Urothelium cell line (cell line): ENCODE measurements around the gene ANKRD17.
A peak's percentile ranks its signal among the peaks of the same experiment; 100 is the strongest.
"Not testable (repeated sequence)": the region's sequence is repeated elsewhere in the genome, so short reads cannot be mapped to it uniquely, and the experiment has no call there.

Source experiments
- DNase-seq: peaks from one replicate; pipeline ENCODE4 v3.0.0; 2011; ENCODE audit warnings: low spot score, mixed read lengths
- FAIRE-seq: peaks from 2 replicates; lab custom pipeline; 2011; peaks lifted over from hg19 to GRCh38; lab: Jason Lieb, UNC

Gene ANKRD17

DNA sequence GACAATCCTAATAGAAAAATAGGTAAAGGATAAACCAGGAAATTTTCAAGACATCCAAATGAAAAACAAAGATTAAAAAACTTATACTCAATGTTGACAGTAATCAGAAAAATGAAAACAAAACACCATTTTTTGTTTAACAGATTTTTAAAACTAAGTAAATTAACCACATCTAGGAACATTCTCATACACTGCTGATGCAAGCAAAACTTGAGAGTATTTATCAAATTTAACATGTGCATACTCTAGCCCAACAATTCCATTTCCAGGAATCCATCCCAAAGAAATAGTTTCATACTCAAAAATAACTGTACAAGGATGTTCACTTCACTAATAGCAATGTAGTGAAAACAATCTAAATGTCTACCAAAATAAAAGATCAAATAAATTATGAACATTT, 11.5 kb downstream of the ANKRD17 start:
- FAIRE-seq (no peak), DNase-seq (no peak)

- FAIRE-seq, result no peak
Measured at GRCh38 chr4:73245955-73246354, 12.6 kb downstream of the ANKRD17 start.

DNA sequence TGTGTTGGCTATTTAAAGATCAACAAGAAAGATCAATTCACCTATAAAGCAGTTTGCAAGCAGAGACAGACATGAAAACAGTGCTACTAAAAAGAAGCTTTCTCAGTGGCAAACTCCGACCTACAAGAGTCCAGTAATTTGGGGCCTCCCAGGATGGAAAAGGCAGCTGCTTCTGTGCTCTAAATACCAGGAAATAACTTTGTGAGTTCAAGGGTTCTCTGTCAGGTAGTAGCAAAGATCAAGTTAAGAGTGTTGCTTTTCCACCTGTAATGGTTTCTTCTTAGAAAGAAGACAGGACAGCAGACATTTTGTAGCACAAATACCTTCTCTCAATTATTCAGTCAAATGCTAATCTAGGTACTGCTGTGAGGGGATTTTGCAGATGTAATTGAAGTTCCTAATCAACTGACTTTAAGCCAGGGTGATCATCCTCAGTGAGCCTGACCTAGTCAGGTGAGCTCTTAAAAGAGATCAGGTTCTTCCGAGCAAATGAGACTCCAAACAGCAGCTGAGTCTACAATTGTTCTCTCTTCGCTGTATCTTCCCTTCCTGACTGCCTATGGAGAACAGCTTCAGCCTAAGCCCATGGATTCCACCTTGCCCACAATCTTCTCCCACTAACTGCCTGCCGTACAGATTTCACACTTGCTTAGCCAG, 13.5 kb downstream of the ANKRD17 start:
- FAIRE-seq (no peak), DNase-seq (no peak)

More at GRCh38 chr4:73245955-73246354, 12.6 kb downstream of the ANKRD17 start:
- DNase-seq, result no peak

DNA sequence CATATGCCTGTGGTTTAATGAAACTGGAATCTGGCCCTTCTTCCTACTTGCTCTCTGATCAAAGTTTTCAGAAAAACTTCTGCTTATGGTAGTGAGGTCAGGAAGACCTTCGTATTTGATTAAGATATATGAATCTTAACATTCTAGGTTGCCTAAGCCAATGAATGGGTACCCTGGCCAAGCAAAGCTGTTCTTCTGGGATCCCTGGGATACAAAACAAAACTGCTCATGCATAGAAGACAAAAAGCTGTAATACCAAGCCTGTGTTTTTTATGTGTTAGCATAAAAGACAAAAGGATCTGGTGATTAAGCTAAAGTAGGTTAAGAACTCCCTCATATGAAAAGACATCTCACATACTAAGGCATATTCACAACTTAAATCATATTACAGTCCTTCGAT, 21.6 kb downstream of the ANKRD17 start:
- DNase-seq, result no peak
- no peak for FAIRE-seq

- FAIRE-seq (no peak), DNase-seq (no peak)
Measured at GRCh38 chr4:73236151-73236550, 22.4 kb downstream of the ANKRD17 start.

- no peak for FAIRE-seq
- no peak for DNase-seq
Measured at GRCh38 chr4:73234712-73235111, 23.9 kb downstream of the ANKRD17 start.

DNA sequence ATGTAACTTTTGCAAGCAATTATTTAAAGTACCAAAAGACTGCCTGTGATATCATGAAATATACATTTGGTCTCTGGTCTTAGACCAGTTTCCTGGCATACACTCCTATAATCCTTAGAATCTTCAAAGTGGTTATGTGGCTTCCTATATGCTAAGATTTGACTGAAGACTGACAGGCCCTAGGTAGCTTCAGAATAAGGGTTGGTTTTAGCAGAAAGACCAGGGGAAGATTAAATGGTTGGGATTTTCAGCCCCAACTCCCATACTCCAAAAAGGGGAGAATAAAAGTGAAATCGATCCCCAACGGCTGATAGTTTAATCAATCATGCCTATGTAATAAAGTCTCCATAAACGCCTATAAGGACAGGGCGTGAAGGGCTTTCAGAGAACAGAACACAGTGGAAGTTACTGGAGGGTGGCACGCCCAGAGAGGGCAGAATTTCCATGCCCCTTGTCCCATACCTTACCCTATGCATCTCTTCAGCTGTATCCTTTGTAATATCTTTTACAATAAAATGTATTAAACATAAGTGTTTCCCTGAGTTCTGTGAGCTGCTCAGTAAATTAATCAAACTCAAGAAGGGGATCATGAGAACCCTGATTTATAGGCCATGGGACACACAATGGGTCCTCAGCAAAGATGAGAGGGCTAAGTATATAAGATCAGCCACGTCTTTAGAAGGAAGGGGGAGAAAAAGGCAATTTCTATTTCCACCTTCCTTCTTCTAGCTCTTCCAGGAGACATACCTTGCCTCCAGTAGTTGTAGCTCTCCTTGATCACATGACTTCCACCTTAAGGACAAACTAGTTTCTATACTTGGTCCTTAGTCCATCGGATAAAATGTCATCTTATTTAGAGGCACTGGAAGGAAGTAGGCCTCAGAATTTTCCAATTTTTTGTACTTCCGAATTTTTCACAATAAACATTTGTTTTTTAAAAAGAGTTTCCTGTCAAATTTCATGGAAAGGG, 26.8 kb downstream of the ANKRD17 start:
- no peak for FAIRE-seq

GRCh38 chr4:73230865-73231517, 27.6 kb downstream of the ANKRD17 start:
- no peak for FAIRE-seq
- no peak for DNase-seq

More for the DNA sequence above, 26.8 kb downstream of the ANKRD17 start:
- no peak for DNase-seq

DNA sequence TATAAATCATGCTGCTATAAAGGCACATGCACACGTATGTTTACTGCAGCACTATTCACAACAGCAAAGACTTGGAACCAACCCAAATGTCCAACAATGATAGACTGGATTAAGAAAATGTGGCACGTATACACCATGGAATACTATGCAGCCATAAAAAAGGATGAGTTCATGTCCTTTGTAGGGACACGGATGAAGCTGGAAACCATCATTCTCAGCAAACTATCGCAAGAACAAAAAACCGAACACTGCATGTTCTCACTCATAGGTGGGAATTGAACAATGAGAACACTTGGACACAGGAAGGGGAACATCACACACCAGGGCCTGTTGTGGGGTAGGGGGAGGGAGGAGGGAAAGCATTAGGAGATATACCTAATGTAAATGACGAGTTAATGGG, 29.8 kb downstream of the ANKRD17 start:
- FAIRE-seq, DNase-seq: not testable (repeated sequence)

DNA sequence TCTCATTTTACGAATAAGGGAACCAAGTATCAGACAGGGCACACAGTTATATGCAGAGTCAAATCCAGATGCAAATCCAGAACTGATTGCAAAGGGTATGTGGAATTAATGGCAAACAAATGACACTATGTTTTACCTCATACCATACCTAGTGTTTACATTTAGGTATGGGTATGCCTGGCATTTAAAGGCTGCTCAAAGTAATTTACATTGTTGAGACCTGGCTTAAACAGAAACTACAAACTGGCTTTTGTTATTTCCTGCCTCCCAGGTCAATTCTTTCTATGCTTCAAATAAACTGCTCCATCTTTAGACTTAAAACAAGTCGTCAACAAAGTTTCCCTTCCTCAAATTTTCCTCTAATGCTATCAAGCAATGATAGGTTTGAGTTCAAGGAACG, 33.7 kb downstream of the ANKRD17 start:
- DNase-seq, result no peak
- no peak for FAIRE-seq

- FAIRE-seq, result no peak
- no peak for DNase-seq
Measured at GRCh38 chr4:73223258-73223650, 35.3 kb downstream of the ANKRD17 start.

DNA sequence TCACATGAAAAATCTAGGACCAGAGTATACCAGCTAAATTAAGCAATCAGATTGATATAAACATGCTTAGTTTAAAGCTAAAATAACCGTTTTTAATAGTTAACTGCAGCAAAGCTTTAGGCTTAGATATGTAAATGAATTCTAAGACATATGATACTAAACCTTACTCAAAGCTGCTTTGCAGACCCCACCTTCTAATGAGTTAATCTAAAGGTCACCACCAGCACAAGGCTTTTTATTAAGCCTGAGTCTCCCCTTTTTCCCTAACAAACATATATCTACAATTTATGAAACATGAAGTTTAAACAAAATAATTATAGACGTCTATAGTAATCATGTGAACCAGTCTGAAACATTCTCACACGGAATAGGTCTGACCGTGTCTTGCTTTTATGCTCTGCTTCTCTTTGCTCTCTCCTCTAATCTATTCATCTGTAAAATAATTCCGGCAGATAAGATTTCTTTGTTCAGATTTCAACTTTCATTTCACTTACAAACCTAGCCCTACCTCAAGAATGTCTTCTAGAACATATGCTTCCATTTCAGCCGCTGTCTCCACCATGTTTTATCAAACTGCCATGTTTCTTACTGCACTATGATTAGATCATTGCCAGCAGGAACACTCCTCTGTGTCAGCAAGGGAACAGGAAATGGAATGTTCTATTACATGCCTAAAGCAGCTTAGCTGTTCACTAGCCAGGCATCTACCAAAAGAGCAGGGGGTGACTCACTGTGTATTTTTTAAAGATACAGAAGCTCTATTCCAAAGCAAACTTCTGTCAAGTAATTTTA, 35.9 kb downstream of the ANKRD17 start:
- FAIRE-seq (peak; percentile 96), DNase-seq (peak; percentile 83)

GRCh38 chr4:73221734-73222133, 36.9 kb downstream of the ANKRD17 start:
- DNase-seq, result no peak
- FAIRE-seq, result no peak

GRCh38 chr4:73220815-73221214, 37.8 kb downstream of the ANKRD17 start:
- no peak for FAIRE-seq
- DNase-seq, result no peak

DNA sequence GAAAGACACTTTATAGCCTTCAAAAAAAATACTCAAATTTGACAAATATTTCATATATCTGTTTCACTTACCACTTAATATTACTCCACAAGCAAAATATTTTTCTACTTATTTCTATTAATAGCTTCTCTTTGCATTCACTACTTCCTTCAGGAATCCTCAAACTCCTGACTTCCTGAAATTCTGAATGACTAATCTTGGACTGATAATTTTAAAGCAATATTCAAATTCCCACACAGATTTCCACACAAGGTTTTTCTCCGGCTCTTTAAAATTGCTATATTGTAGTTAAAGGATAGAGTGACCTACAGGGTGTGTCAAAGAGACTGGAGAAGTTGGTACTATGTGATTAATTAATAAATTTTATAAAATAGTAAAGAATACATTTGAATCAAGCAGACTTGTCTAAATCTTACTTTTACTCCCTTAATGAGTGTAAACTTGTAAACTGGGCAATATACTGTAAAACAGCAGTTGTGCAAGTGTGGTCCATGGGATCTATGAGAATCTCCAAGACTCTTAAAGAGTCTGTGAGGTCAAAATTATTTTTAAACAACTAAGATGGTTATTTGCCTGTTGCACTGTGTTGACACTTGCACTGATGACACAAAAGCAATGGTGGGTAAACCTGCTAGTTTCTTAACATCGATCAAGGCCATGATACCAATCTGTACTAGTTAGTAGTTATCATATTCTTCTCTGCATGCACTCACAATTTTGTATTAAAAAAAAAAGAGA, 44.5 kb downstream of the ANKRD17 start:
- no peak for DNase-seq
- FAIRE-seq, result no peak

DNA sequence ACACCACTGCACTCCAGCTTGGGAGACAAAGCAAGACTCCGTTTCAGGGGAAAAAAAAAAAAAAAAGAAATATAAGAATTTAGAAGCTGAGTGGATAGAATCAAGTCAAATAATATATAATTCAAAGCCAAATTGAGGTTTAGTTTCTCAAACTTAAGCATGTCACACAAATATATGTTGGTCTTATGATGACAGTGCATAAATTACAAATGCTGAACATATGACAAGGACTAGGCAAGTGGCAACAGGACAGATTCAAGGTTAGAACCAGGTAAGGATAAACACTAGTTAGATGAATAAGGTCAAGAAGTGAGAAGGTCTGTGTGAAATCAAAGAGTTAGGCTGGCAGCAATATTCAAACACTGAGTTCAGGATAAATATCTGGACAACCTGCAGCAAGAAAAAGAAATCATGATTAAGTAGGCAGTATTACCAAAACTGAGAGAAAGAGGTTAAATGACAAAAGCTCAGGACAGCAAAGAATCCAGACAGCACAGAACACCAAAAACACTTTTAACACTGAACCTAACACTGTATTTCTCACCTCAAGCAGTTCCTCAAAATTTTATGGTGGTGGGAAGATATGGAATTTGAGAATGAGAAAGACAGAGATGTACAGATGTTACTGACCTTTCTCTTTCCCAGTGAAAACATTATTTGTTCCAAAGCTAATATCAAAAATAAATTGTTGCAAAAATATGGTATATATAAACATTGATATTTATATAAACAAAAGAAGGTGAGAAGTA, 45.4 kb downstream of the ANKRD17 start:
- DNase-seq, result no peak
- no peak for FAIRE-seq

DNA sequence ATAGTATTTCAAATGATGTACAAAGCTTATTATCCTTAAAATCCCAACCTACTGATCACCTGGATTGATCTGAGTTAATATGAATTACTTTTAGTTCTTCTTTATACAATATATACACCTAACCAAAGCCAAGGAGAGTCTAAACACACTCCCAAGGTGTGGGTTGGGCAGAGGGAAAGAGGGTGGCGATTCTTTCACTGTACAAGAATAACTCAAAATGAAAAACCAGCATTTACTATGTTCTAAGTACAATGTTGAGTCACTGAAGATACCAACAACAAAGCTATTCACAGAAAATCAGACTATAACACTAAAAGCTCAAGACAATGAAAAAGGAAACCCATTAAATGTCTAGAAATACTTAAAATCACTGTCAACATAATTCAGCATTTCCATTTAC, 46.6 kb downstream of the ANKRD17 start:
- no peak for DNase-seq
- no peak for FAIRE-seq

DNA sequence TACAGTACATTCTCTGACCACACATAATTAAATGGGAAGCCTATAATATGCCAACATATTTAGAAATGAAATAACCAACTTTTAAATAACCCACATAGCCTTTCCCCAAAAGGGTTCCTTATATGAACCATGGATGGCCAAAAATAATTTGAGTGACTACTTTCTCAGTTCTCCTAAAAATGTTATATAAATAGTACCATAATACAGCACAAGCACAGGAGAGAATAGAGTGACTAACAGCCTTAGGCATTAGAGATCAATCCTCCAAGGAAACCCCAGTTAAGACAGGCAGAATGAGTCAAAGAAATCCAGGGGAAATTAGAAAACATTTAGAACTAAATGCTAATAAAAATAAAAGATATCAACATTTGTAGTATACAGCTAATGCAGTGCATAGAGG, 50.2 kb downstream of the ANKRD17 start:
- FAIRE-seq, result no peak
- DNase-seq, result no peak

- FAIRE-seq (no peak), DNase-seq (no peak)
Measured at GRCh38 chr4:73206236-73206635, 52.4 kb downstream of the ANKRD17 start.
